SW 1271 (cell line): Measurements from ENCODE around the gene SVEP1.
"Not testable (repeated sequence)": the region's sequence is repeated elsewhere in the genome, so short reads cannot be mapped to it uniquely, and the experiment has no call there.

Experiments
- DNase-seq, 2 experiments: peaks; one replicate each; lab custom pipeline; 2025; lab: John Stamatoyannopoulos, UW

Gene SVEP1

DNA sequence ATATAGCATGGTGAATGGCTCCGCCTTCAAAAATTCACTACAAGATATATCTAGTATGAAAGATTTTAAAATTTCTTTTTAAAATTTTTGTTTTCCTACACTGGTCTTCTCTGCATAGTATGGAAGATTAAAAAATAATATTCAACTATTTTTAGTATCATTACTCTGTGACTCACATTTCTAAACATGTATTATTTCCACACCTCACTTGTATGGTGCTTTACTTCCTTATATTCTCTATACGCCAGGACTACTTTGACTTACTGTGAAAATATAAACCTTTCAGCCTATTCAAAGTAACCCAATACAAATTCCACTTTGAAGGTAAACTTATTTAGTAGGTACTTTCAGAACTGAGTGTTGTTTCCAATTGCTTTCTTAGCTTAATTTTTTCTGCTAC, 215.1 kb downstream of the SVEP1 start:
- DNase-seq = no peak

DNA sequence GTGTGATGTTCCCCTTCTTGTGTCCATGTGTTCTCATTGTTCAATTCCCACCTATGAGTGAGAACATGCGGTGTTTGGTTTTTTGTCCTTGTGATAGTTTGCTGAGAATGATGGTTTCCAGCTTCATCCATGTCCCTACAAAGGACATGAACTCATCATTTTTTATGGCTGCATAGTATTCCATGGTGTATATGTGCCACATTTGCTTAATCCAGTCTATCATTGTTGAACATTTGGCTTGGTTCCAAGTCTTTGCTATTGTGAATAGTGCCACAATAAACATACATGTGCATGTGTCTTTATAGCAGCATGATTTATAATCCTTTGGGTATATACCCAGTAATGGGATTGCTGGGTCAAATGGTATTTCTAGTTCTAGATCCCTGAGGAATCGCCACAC, 220.5 kb downstream of the SVEP1 start:
- not testable (repeated sequence) for DNase-seq

DNA sequence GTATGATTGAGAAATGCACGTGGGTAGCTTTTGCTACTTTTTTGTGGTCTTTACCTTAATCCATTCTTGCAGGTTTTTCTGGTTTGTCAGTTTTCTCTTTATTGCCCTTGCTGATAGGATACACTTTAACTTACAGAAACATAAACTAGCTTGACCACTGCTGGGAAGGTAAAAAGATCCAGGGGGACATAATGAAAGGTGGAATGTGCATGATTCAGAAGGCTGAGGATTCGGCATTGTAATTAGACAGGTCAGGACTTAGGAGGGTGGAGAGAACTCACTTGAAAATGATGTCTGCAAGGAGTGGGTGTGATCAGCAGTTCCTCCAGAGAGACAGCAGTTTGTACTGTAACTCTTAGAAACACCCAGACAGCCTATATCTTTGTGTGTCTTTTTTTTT, 222.0 kb downstream of the SVEP1 start:
- no peak for DNase-seq

DNA sequence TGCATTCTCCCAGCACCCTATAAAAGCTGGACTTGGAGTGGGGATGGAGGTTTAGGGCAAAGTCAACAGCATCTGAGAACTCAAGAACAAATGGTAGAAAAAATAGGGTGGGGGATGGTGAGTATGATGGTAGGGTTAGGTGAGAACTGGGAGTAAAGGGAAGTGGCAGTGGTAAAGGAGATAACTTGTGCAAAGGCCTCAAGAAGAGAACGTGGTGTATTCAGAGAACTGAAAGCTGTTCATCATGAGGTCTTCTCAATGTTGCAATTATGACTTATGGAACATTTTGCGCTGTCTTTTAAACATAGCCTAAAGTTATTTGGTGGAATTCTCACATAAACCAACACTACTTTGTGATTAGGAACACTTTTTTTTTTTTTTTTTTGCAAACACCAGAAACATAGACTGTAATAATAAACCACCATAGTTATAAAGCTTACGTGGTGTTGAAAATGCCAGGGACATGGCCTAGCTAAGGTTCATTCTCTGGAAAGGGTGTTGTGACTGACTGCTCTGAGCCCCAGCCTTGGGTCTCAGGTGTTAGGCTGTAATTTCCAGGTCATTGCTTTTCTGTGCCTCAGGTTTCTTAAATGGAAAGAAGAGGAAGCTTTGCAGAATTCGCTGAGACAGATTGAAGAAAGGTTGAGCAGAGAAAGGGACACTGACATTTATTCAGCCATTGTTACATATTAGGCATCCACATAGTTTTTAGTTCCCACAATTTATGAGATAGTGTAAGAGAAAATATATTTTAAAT, 222.7 kb downstream of the SVEP1 start:
- DNase-seq = no peak

DNA sequence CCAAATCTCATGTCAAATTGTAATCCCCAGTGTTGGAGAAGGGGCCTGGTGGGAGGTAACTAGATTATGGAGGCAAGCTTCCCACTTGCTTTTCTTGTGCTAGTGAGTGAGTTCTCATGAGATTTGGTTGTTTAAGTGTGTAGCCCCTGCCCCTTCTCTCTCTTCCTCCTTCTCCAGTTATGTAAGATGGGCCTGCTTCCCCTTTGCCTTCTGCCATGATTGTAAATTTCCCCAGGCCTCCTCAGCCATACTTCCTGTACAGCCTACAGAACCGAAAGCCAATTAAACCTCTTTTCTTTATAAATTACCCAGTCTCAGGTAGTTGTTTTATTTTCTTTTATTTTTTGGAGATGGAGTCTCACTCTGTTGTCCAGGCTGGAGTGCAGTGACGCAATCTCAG, 223.6 kb downstream of the SVEP1 start:
- no peak for DNase-seq

DNA sequence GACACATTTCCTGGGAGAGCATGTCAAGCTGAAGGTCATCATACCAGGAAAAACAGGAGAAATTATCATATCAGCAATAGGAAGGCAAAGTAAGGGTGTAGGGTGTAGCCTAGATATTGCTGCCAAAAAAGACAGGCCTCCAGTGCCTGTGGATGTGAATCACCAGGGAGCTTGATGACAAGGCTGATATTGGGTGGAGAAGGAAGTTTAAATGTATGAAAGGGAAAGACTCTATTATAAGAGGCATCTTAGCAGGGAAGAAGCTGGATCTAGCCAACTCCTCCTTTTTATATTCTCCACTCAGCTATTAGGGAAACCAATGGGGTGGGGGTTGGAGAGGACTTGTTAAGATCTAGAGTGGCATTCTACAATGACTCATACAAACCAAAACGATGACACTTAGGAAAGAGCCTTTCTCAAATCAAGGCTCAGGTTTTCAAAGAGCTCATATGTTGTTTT, 228.5 kb downstream of the SVEP1 start:
- peak; percentile 34 to 67 for DNase-seq

DNA sequence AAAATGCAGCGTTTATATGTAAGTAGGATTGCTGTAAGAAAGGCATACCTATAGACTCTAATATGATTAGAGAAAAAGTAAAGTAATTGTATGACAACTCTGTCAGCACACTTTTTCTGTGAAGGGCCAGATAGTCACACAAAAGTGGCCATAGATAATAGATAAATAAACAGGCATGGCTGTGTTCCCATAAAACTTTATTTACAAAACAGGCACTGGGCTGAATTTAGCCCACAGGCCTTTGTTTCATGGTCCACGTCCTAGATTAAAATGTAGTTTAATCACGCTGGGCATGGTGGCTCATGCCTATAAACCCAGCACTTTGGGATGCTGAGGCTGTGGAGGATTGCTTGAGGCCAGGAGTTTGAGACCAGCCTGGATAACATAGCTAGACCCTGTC, 233.2 kb downstream of the SVEP1 start:
- DNase-seq = no peak

DNA sequence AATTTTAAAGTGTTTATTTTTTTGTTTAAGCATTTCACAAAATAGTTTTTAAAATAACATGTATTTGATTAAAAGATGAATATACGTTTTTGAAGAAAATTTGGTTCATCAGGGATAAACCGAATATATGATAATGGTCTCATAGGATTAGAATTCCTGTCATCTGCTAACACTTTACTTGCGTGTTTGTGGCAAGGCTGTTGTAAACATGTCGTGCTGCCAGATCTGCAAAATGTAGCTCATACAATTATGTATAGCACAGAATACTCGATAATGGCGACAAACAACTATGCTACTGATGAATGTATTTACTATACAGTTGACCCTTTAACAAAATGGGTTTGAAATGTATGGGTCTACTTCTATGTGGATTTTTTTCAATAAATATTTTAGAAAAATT, 234.7 kb downstream of the SVEP1 start:
- DNase-seq = no peak

DNA sequence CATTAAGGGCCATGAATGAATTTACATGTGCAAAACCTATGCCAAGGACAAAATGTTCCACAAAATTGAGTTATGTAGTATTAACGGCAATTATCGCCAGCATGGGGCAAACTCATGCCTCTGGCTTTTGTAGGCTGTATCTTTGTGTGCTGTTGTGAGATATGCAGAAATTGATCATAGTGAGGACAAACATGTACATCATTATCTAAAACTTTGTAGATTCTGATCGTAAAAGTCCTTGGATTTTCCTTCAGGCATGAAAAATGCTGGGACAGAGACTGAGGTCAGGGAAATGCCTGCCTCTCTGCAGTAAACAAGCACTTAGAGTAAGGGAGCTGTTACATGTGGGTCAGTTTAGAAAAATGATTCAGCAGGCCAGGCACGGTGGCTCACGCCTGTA, 236.0 kb downstream of the SVEP1 start:
- DNase-seq = no peak

DNA sequence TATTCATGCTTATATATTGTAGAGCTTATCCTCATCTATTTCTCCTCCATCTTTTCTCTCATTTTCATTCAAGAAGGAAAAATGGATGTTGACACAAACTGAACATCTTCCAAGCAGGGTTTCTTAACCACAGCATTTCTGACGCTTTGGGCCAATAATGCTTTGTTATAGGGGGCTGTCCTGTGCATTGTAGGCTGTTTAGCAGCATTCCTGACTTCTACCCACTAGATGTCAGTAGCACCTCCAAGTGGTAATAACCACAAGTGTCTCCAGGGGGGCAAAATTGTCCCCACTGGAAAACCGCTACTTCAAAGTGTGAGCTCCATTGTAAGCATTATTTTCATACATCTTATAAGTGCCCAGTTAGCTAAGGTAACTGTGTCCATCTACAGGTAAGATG, 239.2 kb downstream of the SVEP1 start:
- no peak for DNase-seq

DNA sequence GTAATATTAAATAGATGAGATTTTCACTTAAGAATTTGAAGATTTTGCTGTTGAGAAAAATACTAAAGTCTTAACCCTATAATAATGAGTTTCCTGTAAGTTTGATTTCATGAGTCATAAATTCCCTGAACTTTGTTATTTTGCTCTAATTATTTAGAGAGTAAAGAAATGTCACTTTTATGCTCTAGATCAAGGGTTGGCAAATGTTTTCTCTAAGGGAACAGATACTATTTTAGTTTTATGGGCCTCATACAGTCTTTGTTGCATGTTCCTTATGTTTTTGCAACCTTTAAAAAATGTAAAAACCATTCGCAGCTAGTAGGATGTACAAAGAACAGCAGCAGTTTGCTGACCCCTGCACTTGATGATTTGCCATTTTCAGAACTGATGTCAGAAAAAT, 241.4 kb downstream of the SVEP1 start:
- DNase-seq = no peak

DNA sequence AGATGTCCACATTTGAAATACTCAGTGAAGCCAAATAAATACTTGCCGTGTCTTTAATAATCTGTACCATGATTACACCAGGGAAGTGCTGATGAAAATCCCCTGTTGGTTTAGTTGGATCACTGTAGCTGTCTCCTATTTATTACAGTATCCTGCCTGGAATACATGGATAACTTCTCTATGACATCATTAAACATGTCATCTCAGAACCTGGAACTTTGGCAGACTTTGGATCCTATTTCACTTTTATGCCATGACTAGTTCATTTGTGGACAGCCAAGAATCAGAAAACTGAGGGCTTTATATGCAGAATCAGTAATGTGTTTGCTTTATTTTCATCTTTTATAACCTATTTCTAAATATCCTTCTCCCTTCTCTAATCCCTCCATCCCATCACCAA, 241.8 kb downstream of the SVEP1 start, which contains the start of gene TXNDC8:
TXNDC8 (minus strand) TSS at position 137 of the 400 bp plus-strand sequence.
- no peak for DNase-seq

DNA sequence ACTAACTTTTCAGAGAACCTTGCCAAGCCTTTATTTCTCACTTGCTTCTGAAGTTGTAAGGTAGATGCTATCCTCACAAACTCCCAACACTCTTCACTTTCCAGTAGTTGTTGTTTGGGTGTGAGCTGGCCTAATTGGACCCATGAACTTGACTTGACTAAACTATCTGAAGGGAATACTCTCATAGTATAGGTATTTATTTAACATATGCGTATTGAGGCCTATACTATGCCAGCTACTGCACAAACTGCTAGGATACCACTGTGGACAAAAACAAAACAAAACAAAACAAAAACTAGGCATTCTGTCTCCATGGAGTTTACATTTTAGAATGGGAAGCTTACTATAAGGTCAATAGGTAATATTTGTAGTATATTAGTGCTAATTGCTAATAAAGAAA, 243.2 kb downstream of the SVEP1 start:
- DNase-seq = no peak

DNA sequence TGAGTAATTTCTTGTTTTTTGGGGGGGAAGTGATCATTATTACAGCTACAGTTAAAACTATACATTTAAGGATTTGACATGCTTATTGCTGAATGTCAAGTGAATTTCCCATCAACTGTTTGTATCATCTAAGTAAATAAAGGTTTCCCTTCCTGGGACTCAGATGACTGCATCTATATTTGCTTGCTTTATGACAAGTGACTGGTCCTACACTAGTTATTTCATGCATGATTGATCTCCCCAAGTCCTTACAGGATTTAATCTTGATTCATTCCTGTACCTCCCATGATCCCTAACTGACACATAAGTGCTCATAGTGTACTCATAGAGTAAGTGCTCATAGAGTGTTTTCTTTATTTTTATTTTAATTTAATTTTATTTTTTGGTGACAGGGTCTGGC, 244.7 kb downstream of the SVEP1 start:
- DNase-seq = no peak

DNA sequence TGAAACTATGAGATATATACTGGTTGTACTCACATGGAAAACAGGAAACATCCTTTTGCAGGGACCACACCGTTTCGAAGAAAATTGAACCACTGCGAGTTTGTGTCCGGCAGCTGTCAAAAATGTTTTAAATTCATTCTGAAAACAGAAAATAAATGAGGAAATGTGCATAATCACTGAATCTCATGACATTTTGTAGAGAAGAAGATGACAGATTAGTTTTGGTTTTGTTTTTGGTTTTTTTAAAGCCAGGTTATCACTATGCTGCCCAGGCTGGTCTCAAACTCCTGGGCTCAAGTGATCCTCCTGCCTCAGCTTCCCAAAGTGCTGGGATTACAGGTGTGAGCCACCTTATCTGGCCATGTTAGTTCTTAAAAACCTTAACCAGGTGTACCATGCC, 245.4 kb downstream of the SVEP1 start:
- DNase-seq = no peak

DNA sequence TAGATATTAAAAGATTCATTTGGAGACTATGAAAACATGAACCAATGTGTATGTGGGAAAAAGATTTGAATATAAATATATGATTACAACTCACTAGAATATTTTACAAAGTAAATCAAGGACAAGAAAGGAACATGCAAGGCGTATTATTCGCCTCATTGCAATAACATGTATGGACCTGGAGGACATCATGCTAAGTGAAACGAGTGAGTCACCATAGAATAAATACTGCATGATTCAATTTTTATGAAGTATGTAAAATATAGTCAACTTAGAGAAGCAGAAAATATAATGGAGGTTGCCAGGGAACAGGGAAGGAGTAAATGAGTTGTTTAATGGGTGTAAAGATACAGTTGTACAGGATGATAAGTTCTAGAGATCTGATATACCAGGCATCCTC, 246.8 kb downstream of the SVEP1 start:
- no peak for DNase-seq

DNA sequence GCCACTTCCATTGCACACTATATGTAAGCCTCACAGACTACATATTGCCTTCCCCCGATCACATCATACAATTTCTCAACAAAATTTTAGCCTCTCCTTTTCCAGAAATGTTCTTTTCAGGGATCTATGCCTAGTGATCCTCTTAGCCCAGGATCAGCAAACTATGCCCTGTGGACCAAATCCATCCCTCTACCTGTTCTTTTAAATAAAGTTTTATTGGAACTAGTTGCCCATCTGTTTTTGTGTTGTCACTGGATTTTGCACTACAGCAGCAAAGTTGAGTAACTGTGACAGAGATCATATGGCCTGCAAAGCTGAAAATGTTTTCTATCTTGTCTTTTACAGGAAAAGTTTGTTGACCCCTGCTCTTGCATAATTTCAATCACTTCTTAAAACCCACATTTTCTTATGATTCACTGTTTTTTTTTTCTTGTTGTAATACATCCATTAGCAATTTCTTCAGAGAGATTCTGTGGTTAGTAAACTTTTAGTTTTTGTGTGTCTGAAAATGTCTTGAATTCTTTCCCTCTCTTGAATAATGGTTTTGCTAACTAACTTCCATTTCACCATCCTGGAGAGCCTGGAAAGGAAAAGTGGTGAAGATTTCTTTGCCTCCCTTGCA, 248.9 kb downstream of the SVEP1 start:
- no peak for DNase-seq

DNA sequence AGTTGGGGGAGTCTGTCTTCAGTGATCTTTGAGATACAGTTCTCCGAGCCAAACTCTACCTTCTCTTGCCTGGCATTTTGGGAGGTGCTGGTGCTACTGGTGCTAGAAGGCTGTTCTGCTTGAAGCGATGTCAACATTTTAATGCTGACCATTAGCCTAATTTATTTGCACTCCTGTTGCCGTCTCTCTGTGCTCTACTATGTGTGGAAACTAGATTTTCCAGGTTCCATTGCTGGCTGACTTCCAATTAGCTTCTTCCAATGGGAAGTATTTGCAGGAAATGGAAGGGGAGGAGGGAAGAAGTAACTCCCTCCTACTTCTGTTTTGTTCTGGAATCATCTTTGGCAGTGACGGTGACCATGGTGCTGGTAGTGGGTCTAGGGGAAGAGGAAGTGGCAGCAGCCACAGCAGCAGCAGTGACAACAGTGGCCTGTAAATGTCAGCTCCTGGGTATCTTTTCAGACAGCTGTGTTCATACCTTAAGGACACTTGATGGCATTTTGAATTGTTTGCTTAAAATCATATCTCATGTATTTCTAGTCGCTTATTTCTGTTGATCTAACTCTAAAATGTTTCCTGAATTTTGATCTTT, 249.8 kb downstream of the SVEP1 start:
- DNase-seq = no peak

DNA sequence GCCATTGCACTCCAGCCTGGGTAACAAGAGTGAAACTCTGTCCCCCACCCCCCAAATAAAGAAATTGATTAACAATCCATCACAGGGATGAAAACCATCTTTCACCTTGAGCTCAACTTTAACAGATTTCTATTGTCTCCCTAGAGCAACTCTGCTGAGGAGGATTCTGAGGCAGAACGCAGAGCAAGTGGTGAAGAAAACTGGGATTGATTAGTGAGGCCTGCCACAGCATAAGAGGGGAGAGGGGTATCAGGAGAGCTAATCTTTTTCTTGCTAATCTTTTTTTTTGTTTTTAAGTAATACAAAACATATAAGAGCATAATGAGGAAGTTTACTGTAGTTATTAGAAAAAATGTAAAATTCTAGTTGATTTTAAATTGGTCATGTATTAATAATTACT, 250.8 kb downstream of the SVEP1 start:
- DNase-seq = no peak

DNA sequence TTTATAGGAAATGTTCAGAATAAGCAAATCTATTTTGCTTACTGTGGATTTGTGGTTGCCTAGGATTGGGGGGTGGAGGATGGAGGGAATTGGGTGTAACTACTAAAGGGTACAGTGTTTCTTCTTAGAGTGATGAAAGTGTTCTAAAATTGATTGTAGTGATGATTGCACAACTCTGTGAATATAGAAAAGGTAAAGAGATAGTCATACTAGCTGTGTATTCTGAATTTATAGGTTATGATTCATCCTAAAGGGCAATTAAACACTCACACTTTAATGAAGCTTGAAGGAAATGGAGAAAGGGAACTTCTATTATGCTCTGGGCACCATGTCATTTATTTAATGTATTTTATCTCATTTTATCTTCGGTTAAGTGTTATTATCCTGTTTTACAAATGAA, 251.8 kb downstream of the SVEP1 start:
- DNase-seq = no peak

DNA sequence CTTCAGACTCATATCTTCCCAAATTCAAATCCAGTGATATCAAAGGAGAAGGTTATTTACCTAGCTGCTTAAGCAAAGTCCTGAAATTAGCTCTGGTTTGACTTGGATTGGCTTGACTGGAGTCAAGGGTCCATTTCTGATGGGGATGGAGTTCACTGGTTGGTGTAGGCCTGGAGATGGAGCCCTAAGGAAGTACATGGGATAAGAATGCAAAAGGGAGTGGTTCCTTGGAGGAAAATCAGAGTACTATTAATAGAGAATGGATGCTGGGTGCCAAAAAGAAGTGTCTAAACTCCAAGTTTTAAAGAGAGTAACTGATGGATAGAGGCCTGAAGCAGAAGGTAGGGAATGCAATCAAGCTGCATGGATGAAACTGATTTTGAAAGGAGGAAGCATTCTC, 255.7 kb downstream of the SVEP1 start:
- DNase-seq = no peak

DNA sequence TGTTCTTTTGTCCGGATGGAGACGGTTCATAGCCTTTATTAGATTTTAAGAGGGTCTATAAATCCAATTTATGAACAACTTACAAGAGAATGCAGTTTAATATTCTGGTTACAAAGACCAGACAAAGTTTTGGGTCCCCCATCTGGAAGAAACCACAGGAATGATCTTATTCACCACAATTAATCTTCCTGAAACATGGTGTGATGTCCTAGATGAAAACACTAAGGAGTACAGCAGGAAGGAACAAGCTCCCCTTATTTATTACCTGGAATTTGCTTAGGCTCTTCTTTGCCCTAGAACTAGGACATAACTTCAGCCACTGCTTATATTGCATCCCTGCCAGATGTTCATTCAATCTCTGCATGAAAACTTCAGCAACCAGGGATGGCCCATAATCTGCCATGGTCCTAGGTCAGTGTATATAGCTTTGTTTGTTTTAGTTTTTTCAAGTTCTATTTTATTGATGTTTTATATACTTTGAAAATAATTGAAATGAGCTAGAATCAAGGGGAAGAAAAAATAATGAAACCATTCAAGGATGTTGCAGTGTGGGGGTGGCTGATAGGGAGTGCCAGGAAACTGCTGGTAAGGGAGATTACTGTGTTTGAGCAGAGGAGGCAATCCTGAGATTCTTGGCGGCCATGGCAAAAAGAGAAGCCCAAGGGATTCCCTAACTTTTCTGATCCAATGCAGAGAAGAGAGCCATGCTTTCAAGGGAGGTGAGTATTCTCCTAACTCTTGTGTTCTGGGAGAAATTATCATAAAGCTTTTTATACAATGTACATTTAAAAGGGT, 258.7 kb downstream of the SVEP1 start:
- DNase-seq = no peak
